GM12873 (cell line): ENCODE data around the gene TRIO.

Experiments
- CTCF ChIP-seq: IDR thresholded peaks from 2 replicates; pipeline ENCODE4 v1.5.1; 2012; ENCODE audit warnings: low read depth, mild to moderate bottlenecking, moderate library complexity, low read length, control low read depth; ENCODE audit not compliant: insufficient read depth; ENCODE audit errors: missing control alignments

Gene TRIO

DNA sequence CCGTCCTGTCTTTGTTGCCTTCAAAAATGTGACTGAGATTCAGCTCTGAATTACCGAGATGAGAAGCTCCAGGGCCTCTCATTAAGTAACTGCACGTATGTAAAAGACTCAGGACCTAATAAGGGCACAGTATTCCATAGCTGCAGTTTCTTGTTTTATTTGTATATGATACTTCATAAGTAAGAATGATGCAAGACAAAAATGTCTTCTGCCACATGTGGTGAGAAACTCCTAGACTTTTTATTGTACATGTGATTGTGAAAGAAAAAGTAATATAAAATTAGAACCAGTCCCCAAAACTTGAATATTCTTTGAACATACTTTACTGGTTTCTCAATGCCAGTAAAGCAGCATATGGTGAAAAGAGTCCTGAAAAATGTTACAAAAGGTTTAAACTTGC is 328.4 kb downstream of the TRIO start:
- TF ChIP-seq CTCF, result no peak

- TF ChIP-seq CTCF, result no peak
These were observed 329.9 kb downstream of the TRIO start for GRCh38 chr5:14472986-14473567.

DNA sequence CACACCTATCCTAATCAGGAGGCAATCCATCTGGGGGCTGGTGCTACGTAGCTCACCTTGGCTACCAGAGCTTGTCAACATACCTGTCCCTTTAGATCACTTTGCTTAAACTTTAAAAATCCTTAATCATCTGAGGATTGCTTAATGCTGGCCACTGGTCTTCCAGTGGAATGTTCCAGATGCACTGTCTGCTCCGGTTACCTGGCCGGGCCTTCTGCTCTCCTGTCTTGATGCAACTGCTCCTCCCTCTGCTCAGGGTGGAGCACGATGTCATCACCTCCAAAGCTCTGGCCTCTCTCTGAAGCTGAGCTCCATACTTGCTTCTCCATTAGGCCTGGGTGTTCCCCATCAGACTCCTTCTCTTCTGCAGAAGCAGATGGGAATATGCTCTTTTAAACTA is 331.9 kb downstream of the TRIO start:
- no peak for TF ChIP-seq CTCF

DNA sequence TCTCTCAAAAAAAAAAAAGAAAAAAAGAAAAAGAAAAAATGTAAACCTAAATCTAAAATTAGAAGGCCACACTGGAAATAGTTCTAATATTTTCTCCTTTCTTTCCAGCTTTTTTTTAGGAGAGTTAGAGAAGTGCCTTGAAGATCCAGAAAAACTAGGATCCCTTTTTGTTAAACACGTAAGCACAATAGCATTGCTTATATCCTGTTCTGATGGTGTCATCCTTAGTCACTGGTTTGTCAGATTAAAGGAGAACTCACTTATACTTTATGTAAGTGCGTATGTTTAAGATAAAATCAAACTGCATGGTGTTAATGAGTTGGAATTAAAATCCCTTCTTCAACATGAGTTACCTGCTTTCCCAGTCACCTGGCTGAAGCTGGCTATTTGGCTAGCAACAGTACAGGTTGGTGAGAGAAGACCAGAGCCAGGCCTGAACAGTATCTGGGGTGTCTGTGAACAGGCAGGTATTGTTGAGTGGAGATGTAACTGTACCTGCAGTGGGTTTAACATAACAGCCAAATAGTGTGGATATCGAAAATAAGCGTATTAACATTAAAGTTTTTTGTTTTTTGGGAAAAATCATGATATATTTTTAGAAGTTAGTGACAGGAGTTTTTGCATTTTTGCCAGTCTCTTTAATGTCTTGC is 333.8 kb downstream of the TRIO start:
- TF ChIP-seq CTCF, result no peak

GRCh38 chr5:14479143-14479696 is 336.1 kb downstream of the TRIO start:
- TF ChIP-seq CTCF, result no peak

DNA sequence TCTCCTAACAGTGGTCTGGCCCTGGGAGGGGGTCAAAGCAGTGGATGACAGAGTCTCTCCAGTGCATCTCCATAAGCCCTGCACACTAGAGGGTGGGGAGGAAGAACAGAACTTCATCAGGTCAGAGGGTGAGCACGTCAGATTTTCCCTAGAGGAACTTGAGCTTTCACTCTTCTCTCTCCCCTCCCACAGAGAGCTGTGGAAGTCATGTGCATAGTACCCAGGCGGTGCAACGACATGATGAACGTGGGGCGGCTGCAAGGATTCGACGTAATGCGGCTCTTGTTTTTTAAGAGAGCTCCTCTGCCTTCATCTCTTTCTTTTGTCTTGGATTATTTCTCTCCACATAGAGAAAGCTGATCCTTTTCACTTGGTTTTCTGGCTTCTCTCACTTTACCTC is 338.2 kb downstream of the TRIO start:
- no peak for TF ChIP-seq CTCF

GRCh38 chr5:14482085-14482484 is 338.9 kb downstream of the TRIO start:
- no peak for TF ChIP-seq CTCF
